HG02642 (cell line): ENCODE data around the gene LPO.

ENCODE experiments used
- ATAC-seq: cut with Tn5 transposase; IDR thresholded peaks from one replicate; pipeline ENCODE4 v1.9.1; 2021; ENCODE audit warnings: mild to moderate bottlenecking; ENCODE audit not compliant: unreplicated experiment, poor library complexity

LPO gene

DNA sequence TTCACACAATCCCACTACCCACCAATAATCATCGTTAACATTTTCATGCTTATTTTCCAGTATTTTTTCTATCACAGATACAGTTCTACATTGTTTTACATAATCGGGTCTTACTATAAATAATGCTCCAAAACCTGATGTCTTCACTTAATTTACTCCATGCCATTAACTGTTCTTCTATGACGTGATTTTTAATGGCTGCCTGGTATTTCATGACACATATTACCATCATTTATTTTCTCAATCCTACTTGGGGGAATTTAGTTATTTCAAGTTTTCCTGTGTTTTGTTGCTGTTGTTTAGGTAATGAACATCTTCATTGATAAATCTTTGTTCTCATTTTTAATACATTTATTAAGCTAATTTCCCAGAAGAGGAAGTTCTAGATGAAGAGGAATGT, 14.7 kb downstream of the LPO start:
- ATAC-seq, result no peak

DNA sequence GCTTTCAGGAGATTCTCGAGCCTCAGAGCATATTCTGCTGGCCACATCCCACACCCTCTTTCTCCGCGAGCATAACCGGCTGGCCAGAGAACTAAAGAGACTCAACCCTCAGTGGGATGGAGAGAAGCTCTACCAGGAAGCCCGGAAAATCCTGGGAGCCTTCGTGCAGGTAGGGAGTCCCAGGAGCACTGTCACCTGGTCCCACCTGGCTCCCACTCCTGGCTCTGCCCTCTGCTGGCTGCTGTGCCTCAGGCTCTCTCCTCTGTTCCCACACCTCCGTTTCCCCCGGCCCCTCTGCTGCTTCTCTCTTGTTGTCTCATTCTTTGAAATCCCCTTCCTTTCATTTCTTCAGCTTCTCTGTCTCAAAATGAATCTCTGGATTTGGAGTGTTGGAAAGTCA, 16.4 kb downstream of the LPO start:
- ATAC-seq, result no peak

DNA sequence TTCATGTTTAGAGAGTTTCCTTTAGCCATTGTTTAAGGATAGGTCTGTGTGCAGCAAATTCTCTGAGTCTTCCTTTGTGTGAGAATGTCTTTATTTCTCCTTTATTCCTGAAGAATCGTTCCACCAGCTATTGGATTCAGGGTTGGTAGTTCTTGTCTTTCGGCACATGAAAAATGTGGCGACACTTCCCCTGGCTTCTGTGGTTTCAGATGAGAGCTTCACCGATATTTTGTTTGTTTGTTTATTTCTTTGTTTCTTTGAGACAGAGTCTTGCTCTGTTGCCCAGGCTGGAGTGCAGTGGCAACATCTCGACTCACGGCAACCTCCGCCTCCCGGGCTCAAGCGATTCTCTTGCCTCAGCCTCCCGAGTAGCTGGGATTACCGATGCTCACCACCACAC, 23.8 kb downstream of the LPO start:
- no peak for ATAC-seq

GRCh38 chr17:58263773-58264172, 25.4 kb downstream of the LPO start:
- no peak for ATAC-seq

- no peak for ATAC-seq
These were observed 26.2 kb downstream of the LPO start for GRCh38 chr17:58264407-58265103.

- no peak for ATAC-seq
These were observed 26.9 kb downstream of the LPO start for GRCh38 chr17:58265271-58265670.

GRCh38 chr17:58265902-58266875, 27.8 kb downstream of the LPO start:
- ATAC-seq, result no peak

DNA sequence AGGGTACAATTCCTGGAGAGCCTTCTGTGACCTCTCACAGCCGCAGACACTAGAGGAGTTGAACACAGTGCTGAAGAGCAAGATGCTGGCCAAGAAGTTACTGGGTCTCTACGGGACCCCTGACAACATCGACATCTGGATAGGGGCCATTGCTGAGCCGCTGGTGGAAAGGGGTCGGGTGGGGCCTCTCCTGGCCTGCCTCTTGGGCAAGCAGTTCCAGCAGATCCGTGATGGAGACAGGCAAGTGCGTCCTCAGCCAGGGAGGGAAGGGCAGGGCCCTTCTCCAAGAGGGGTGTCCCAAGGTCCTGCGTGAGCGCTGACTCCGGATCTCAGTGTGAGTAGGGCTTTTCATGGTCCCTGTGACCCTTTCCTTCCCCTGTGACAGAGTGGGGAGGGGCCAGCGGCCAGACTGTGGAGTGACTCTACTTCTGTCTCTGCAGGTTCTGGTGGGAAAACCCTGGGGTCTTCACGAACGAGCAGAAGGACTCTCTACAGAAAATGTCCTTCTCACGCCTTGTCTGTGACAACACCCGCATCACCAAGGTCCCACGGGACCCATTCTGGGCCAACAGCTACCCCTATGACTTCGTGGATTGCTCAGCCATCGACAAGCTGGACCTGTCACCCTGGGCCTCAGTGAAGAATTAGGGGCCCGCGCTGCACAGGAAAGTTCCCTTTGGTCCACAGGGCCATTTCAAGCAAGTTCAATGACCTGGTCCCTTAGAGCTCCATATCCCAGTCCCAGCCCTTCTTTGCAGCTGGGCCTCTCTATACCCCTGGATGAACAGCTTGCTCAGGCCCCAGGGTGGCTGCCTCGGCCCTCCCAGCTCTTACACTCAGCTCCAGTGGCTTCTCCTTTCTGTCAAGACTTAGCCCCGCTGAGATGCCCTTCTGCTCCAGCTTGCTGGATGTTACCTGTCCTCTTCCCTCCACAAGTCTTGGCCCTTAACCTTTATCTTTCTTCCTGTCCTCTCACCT, 29.3 kb downstream of the LPO start:
- no peak for ATAC-seq

GRCh38 chr17:58268326-58268725, 29.9 kb downstream of the LPO start:
- ATAC-seq, result no peak

GRCh38 chr17:58268774-58269556, 30.6 kb downstream of the LPO start:
- no peak for ATAC-seq

DNA sequence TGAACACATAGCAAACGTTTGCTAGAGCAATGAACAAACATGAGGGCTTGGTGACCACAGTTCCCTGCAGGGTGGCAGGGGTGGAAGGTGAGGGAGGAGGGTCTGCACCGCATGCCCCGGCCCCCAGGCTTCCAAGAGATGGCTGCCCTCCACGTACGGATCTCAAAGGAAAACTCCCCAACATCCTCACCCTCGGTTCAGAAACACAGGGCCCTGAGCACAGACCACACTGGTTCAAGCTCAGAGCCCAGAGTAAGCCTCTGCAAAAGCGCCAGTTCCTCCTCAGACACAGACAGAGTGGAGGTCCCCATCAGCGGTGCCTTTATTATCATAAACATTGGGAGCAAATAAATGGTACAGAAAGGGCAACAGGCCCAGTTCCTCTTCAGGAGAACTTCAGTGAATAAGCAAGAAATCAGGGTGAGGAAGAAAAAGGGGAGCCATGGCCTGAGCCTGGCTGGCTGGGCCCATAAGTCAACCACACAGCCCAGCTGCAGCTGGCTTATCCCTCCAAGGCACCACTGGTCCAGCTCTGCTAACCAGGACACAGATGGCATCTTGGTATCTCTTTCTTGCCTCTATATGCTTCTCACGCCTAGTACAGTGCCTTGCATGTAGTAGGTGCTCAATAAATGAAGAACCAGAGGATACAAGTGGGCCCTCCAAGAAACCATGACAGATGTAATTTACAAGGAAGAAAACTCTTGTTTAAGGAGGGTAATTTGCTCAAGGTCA, 31.3 kb downstream of the LPO start:
- no peak for ATAC-seq

GRCh38 chr17:58270476-58271215, 32.3 kb downstream of the LPO start:
- ATAC-seq, result no peak

DNA sequence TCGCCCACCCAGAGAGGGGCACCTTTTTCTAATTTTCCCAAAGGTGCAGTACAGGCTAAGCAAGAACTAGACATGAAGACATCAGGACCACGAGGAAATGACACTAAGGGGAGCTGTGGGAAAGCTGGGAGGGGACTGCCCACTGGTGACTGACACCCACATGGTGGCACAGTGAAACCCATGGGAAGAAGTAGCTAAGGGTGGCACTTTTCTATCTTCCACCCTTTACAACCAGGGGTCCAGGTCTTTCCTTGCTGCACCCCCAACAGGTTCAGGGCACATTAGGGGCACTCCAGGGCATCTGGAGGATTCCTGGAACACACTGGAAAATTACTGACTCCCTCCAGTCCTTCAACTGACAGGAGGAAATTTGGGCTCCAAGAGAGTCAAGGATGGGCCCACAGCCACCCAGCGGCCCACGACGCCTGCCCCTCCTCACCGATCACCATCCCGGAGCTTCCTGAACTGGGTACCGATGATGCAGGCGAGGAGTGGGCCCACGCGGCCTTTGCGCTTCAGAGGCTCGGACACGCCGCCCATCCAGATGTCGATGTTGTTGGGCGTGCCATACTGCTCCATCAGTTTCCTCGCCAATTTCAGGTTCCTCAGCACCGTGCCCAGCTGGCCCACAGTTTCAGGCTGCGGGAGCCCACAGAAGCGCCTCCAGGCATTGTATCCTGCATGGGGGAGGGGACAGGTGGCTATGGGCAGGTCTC, 33.0 kb downstream of the LPO start:
- ATAC-seq, result no peak

DNA sequence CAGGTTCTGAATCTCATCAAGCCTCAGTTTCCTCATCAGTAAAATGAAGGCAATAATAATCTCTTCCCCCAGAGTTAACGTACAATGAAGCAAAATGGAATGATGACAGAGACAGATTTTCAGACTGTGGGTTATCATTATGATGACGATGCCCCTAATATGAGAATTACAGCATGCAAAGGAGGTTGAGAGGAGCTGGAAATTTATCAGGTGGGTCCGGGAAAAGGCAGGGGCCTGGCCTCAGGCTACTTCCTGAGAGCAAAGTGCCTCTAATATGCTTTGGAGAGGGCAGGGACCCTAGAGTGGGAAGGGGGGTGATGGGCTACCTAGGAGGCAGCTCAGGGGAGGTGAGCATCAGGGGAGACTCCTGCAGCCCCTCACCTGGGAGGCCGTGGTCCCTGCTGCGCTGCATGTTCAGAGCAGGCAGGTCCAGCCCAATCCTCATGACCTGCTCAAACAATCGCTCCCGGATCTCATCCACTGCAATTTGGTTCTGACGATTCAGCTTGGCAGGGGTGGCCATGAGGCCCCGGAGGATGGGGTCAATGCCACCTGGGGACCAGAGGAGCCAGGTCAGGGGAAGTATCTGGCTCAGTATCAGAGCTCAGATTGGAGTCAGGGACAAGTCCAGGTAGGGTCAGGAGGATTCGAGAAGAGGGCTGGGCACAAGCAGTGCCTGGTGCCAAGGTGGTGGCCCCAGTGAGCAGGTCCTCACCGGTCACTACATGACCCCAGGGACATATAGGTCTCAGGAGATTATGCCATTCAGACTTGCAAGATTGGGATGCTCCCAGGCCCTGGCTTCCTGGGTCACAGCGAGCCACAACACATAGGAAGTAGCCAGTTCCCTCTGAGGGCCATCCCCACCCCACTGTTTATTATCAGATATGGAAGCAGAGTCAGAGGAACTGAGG, 34.2 kb downstream of the LPO start:
- no peak for ATAC-seq

- no peak for ATAC-seq
These were observed 35.2 kb downstream of the LPO start for GRCh38 chr17:58273453-58274104.

GRCh38 chr17:58275417-58275816, 37.0 kb downstream of the LPO start:
- ATAC-seq, result no peak
